WTC11 (cell line): ENCODE results near the gene TMEM202.

Experiments
- JUN ChIP-seq: sonication (generic); formaldehyde crosslinking; IDR thresholded peaks from 2 replicates; pipeline ENCODE4 v1.8.0; 2023; ENCODE audit warnings: mild to moderate bottlenecking, missing genetic modification reagents
- TF ChIP-seq, protein P1 (sequence below): sonication (generic); formaldehyde crosslinking; conservative IDR thresholded peaks from 2 replicates; pipeline ENCODE4 v1.8.1; 2022; ENCODE audit warnings: mild to moderate bottlenecking, missing genetic modification reagents
- TF ChIP-seq, protein P2 (sequence below): sonication (generic); formaldehyde crosslinking; IDR thresholded peaks from 2 replicates; pipeline ENCODE4 v1.8.1; 2022; ENCODE audit warnings: mild to moderate bottlenecking, missing genetic modification reagents, moderate library complexity, borderline replicate concordance

DNA sequence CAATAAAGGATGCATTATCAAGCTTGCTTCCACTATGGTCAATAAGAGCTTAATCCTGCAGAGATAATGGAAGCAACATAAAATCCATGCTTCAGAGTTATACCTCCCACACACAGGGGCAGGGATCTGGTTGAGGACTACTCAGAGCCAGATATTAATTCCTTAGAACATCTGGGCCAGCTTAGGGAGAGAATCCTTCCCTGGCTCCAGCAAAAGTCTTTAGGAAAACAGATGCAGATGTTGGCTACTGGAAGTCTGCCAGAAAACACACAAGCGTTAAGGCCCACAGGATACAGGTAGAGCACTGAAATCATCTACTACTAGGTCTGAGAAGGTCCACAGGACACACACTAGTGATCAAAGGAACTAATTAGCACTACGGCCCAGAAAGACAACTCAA is 25.2 kb downstream of the TMEM202 start:
- TF ChIP-seq, protein P1, sequence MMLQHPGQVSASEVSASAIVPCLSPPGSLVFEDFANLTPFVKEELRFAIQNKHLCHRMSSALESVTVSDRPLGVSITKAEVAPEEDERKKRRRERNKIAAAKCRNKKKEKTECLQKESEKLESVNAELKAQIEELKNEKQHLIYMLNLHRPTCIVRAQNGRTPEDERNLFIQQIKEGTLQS (CRISPR knock-in tag): no peak
- TF ChIP-seq, protein P2, sequence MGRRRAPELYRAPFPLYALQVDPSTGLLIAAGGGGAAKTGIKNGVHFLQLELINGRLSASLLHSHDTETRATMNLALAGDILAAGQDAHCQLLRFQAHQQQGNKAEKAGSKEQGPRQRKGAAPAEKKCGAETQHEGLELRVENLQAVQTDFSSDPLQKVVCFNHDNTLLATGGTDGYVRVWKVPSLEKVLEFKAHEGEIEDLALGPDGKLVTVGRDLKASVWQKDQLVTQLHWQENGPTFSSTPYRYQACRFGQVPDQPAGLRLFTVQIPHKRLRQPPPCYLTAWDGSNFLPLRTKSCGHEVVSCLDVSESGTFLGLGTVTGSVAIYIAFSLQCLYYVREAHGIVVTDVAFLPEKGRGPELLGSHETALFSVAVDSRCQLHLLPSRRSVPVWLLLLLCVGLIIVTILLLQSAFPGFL (CRISPR knock-in tag): no peak
- no peak for TF ChIP-seq JUN (CRISPR knock-in tag)
